NCI-H510A treated with DMSO at 0.1 percent for 48 hours (cell line): ENCODE measurements around the gene FLAD1.

Source experiments
- DNase-seq: peaks from one replicate; lab custom pipeline; 2025; lab: John Stamatoyannopoulos, UW

Gene FLAD1

GRCh38 chr1:154952664-154953063, 30.5 kb upstream of the FLAD1 start:
- no peak for DNase-seq

GRCh38 chr1:154953611-154954038, 29.5 kb upstream of the FLAD1 start:
- no peak for DNase-seq

- no peak for DNase-seq
Observed at GRCh38 chr1:154954541-154954940, 28.6 kb upstream of the FLAD1 start.

- DNase-seq: peak; percentile 63
Observed at GRCh38 chr1:154955039-154955717, 28.0 kb upstream of the FLAD1 start.

- DNase-seq: peak; percentile 95
Observed at GRCh38 chr1:154955718-154956543, 27.2 kb upstream of the FLAD1 start, which contains the start of gene PBXIP1. Gene PBXIP1, minus strand, starts transcription at chr1:154956099. Its CDS starts 2,378 bp downstream, at chr1:154953721.

GRCh38 chr1:154956544-154956941, 26.6 kb upstream of the FLAD1 start:
- no peak for DNase-seq

GRCh38 chr1:154957091-154957657, 26.0 kb upstream of the FLAD1 start:
- no peak for DNase-seq

- no peak for DNase-seq
Observed at GRCh38 chr1:154958036-154958435, 25.1 kb upstream of the FLAD1 start.

- DNase-seq: no peak
Observed at GRCh38 chr1:154958681-154959425, 24.3 kb upstream of the FLAD1 start.

- no peak for DNase-seq
Observed at GRCh38 chr1:154959426-154959780, 23.7 kb upstream of the FLAD1 start.

- no peak for DNase-seq
Observed at GRCh38 chr1:154960446-154961136, 22.6 kb upstream of the FLAD1 start.

GRCh38 chr1:154961207-154962155, 21.7 kb upstream of the FLAD1 start, which contains the start of gene PYGO2:
Gene PYGO2, minus strand, starts transcription at chr1:154961782. Its CDS starts 206 bp downstream, at chr1:154961576.
- DNase-seq: peak; percentile 78

GRCh38 chr1:154962156-154962749, 20.9 kb upstream of the FLAD1 start:
- DNase-seq: peak; percentile 36

- no peak for DNase-seq
Observed at GRCh38 chr1:154962795-154963330, 20.3 kb upstream of the FLAD1 start.

- DNase-seq: no peak
Observed at GRCh38 chr1:154963643-154964042, 19.5 kb upstream of the FLAD1 start.

GRCh38 chr1:154964359-154964758, 18.8 kb upstream of the FLAD1 start:
- DNase-seq: no peak

GRCh38 chr1:154966111-154966510, 17.0 kb upstream of the FLAD1 start:
- DNase-seq: no peak

GRCh38 chr1:154967331-154967950, 15.7 kb upstream of the FLAD1 start:
- DNase-seq: no peak

- peak; percentile 80 for DNase-seq
Observed at GRCh38 chr1:154968731-154969130, 14.4 kb upstream of the FLAD1 start.
